ENCODE results near the gene C2CD3.

- TF ChIP-seq CTCF (IDR thresholded peaks at IDR 0.05) (no peak), POLR2A (IDR thresholded peaks at IDR 0.05) (no peak)
Observed at GRCh38 chr11:74009230-74009547, 161.6 kb downstream of the C2CD3 start.

Measured in tibial nerve (tissue), 3 donors.